GM23338 (cell line): ENCODE results near the gene NTMT1. TPM values are rescaled to one million over a fixed set of nuclear protein-coding genes. Genes with fewer than 3 reads are reported as not detected.
A peak's percentile ranks its signal among the peaks of the same experiment; 100 is the strongest.

Source experiments
- ATAC-seq: fragments of 200-7000 bp; cut with Tn5 transposase; 3 replicates; pipeline ENCODE4 v1.9.1; 2020
- DNase-seq: peaks from one replicate; pipeline ENCODE4 v3.0.0-alpha.2; 2015; ENCODE audit warnings: low spot score
- H2AFZ ChIP-seq: fragments of 200-600 bp; sonication (generic); 2 replicates; pipeline ENCODE4 v1.8.0; 2016; ENCODE audit warnings: antibody characterized with exemption, mild to moderate bottlenecking, moderate library complexity
- H3F3A ChIP-seq: fragments of 200-600 bp; sonication (generic); replicated peaks from 2 replicates; pipeline ENCODE4 v1.8.0; 2017; ENCODE audit warnings: antibody characterized with exemption, mixed run types, low read depth
- H3K27ac ChIP-seq: fragments of 200-600 bp; sonication (generic); 2 replicates; pipeline ENCODE4 v1.6.1; 2016; ENCODE audit warnings: low read depth
- H3K27me3 ChIP-seq: fragments of 200-600 bp; sonication (generic); 2 replicates; pipeline ENCODE4 v1.8.0; 2016; ENCODE audit warnings: mild to moderate bottlenecking, mixed run types, moderate library complexity; ENCODE audit not compliant: insufficient read depth
- H3K36me3 ChIP-seq: fragments of 200-600 bp; sonication (generic); 2 replicates; pipeline ENCODE4 v1.8.0; 2016; ENCODE audit warnings: mild to moderate bottlenecking; ENCODE audit not compliant: insufficient read depth
- H3K4me1 ChIP-seq: fragments of 200-600 bp; sonication (generic); 2 replicates; pipeline ENCODE4 v1.8.0; 2016; ENCODE audit warnings: mild to moderate bottlenecking, moderate library complexity; ENCODE audit not compliant: insufficient read depth
- H3K4me2 ChIP-seq: fragments of 200-600 bp; sonication (generic); 2 replicates; pipeline ENCODE4 v1.7.1; 2017; ENCODE audit warnings: mixed run types
- H3K4me3 ChIP-seq: fragments of 200-600 bp; sonication (generic); 2 replicates; pipeline ENCODE4 v1.6.1; 2016; ENCODE audit warnings: mixed run types
- H3K79me2 ChIP-seq: fragments of 200-600 bp; sonication (generic); replicated peaks from 2 replicates; pipeline ENCODE4 v1.8.0; 2017; ENCODE audit warnings: mild to moderate bottlenecking; ENCODE audit not compliant: insufficient read depth
- H3K9me2 ChIP-seq: fragments of 200-600 bp; sonication (generic); 2 replicates; pipeline ENCODE4 v1.8.0; 2017; ENCODE audit not compliant: insufficient read depth
- H4K20me1 ChIP-seq: fragments of 200-600 bp; sonication (generic); replicated peaks from 2 replicates; pipeline ENCODE4 v1.8.0; 2017; ENCODE audit warnings: mild to moderate bottlenecking; ENCODE audit not compliant: insufficient read depth
- H3K27ac Mint-ChIP-seq: 2 replicates; pipeline ENCODE4 v1.8.0; 2020; ENCODE audit warnings: inconsistent platforms, mild to moderate bottlenecking, moderate library complexity, mixed read lengths
- H3K27me3 Mint-ChIP-seq: 3 replicates; pipeline ENCODE4 v1.8.0; 2022; ENCODE audit warnings: low read depth, mild to moderate bottlenecking, moderate library complexity, mixed read lengths, inconsistent platforms; ENCODE audit not compliant: insufficient read depth, poor library complexity
- H3K36me3 Mint-ChIP-seq: 3 replicates; pipeline ENCODE4 v1.8.0; 2021; ENCODE audit warnings: low read depth, mild to moderate bottlenecking, inconsistent platforms, moderate library complexity, mixed read lengths
- H3K4me1 Mint-ChIP-seq: 3 replicates; pipeline ENCODE4 v1.8.0; 2020; ENCODE audit warnings: mild to moderate bottlenecking, inconsistent platforms, mixed read lengths
- H3K4me3 Mint-ChIP-seq: 3 replicates; pipeline ENCODE4 v1.8.0; 2021; ENCODE audit warnings: moderate library complexity, mild to moderate bottlenecking, inconsistent platforms, mixed read lengths
- H3K9me3 Mint-ChIP-seq: 3 replicates; pipeline ENCODE4 v1.8.0; 2020; ENCODE audit warnings: moderate library complexity, mild to moderate bottlenecking, inconsistent platforms, mixed read lengths
- STAT1 ChIP-seq: IDR thresholded peaks from one replicate; pipeline ENCODE4 v1.6.1; 2016; ENCODE audit warnings: antibody characterized with exemption; ENCODE audit not compliant: unreplicated experiment
- polyA plus RNA-seq: library from polyadenylated mRNA; unstranded; fragments of >200 nt; fragmentation: Nextera tagmentation; extraction: Ambion mirVana; gene quantifications from 2 replicates; pipeline ENCODE4 v1.2.1, GENCODE V29; 2016
- total RNA-seq: library from RNA; depleted of rRNA; stranded (reverse); fragments of >200 nt; shearing (Covaris generic); gene quantifications from 2 replicates; pipeline ENCODE4 v1.2.3, GENCODE V29; 2014
- TF ChIP-seq, protein P1 (sequence below): IDR thresholded peaks from 2 replicates; pipeline ENCODE4 v1.6.1; 2016; ENCODE audit warnings: antibody characterized with exemption
- TF ChIP-seq, protein P2 (sequence below): fragments of 250-450 bp; sonication (Bioruptor Pico); IDR thresholded peaks from 2 replicates; pipeline ENCODE4 v1.5.0; 2020; ENCODE audit warnings: mild to moderate bottlenecking, moderate library complexity

Gene NTMT1
- total and polyA plus RNA-seq, 2 experiments from 2014 or later, result 59.4 to 108 TPM

DNA sequence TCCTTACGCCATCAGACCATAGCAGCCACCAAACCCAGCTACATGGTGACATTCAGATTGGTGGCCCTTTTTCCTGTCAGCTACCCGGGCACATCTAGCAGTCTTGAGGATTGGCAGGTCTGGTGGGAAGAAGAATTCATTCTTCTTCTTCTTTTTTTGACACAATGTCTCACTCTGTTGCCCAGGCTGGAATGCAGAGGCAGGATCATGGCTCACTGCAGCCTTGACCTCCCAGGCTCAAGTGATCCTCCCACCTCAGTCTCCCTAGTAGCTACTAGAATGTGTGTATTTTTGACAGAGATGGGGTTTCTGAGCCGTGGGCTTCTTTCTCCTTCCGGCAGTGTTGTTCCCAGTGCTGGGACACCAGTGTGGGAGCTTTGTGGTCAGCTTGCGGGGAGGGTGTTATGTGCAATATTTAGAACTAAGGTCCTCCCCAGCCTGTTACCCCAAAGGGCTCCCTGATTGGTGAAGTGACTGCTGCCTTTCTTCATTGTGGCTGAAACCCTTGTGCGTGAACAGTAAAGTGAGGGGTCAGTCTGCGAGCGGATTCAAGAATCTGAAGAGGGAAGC is 3.4 kb downstream of the NTMT1 start (continued):
- TF ChIP-seq, protein P1, sequence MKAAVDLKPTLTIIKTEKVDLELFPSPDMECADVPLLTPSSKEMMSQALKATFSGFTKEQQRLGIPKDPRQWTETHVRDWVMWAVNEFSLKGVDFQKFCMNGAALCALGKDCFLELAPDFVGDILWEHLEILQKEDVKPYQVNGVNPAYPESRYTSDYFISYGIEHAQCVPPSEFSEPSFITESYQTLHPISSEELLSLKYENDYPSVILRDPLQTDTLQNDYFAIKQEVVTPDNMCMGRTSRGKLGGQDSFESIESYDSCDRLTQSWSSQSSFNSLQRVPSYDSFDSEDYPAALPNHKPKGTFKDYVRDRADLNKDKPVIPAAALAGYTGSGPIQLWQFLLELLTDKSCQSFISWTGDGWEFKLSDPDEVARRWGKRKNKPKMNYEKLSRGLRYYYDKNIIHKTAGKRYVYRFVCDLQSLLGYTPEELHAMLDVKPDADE, result no peak

DNA sequence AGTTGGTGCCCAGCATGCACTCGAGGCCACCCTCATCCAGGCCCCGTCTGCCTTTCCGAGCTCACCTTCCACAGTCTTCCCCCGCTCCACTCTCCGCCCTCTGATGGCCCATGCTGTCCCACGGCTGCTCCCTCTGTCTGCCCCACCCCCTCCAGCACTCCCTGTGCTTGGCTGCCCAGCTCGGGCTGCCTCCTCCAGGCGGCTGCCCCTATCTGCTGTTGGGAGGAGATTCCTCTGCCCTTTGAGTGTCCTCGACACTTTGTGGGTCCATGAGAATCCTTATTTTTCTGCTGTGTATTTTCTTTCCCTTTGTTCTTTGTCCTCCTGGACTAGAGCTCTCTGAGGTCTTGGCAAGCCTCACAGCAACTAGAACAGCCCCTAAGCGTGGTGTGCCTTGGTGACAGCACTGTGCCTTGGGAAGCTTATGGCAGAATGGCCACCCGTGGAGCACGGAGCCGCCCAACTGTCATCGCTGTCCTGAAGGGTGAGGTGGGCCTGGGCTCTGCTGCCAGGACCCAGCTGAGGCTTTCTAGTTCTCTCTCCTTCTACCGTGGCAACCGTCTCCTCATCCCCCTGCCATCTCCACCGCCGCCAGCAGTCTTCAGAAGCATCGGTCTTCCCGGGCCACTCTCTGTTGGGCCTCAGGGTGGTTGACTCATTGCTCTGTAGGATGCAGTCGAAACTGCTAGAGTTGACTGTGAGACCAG is 5.2 kb downstream of the NTMT1 start:
- Histone ChIP-seq H3K9me2 (no peaks in the 10 kb centered on the region), H3K79me2 (peaks cover 79% of the 10 kb centered on the region), H3F3A (peaks cover 2% of the 10 kb centered on the region; the same call in 1 of the 2 replicates), H2AFZ (no peak overlapping the region), H3K27ac (no peak overlapping the region), H4K20me1 (peaks cover 67% of the 10 kb centered on the region), H3K36me3 (no peaks in the 10 kb centered on the region; the same call in 1 of the 2 replicates), H3K4me3 (no peak overlapping the region), H3K4me2 (no peak overlapping the region), H3K4me1 (peaks cover 19% of the 10 kb centered on the region), H3K27me3 (no peaks in the 10 kb centered on the region)
- ATAC-seq (peak; percentile 15), DNase-seq (no peak)
- Mint-ChIP-seq H3K9me3 (no peaks in the 10 kb centered on the region), H3K27ac (peak overlapping the region; percentile 62), H3K36me3 (peaks cover 49% of the 10 kb centered on the region), H3K4me1 (peaks cover 41% of the 10 kb centered on the region), H3K4me3 (no peak overlapping the region; the same call in 2 of the 3 replicates), H3K27me3 (peaks cover 12% of the 10 kb centered on the region)
- TF ChIP-seq, protein P2, sequence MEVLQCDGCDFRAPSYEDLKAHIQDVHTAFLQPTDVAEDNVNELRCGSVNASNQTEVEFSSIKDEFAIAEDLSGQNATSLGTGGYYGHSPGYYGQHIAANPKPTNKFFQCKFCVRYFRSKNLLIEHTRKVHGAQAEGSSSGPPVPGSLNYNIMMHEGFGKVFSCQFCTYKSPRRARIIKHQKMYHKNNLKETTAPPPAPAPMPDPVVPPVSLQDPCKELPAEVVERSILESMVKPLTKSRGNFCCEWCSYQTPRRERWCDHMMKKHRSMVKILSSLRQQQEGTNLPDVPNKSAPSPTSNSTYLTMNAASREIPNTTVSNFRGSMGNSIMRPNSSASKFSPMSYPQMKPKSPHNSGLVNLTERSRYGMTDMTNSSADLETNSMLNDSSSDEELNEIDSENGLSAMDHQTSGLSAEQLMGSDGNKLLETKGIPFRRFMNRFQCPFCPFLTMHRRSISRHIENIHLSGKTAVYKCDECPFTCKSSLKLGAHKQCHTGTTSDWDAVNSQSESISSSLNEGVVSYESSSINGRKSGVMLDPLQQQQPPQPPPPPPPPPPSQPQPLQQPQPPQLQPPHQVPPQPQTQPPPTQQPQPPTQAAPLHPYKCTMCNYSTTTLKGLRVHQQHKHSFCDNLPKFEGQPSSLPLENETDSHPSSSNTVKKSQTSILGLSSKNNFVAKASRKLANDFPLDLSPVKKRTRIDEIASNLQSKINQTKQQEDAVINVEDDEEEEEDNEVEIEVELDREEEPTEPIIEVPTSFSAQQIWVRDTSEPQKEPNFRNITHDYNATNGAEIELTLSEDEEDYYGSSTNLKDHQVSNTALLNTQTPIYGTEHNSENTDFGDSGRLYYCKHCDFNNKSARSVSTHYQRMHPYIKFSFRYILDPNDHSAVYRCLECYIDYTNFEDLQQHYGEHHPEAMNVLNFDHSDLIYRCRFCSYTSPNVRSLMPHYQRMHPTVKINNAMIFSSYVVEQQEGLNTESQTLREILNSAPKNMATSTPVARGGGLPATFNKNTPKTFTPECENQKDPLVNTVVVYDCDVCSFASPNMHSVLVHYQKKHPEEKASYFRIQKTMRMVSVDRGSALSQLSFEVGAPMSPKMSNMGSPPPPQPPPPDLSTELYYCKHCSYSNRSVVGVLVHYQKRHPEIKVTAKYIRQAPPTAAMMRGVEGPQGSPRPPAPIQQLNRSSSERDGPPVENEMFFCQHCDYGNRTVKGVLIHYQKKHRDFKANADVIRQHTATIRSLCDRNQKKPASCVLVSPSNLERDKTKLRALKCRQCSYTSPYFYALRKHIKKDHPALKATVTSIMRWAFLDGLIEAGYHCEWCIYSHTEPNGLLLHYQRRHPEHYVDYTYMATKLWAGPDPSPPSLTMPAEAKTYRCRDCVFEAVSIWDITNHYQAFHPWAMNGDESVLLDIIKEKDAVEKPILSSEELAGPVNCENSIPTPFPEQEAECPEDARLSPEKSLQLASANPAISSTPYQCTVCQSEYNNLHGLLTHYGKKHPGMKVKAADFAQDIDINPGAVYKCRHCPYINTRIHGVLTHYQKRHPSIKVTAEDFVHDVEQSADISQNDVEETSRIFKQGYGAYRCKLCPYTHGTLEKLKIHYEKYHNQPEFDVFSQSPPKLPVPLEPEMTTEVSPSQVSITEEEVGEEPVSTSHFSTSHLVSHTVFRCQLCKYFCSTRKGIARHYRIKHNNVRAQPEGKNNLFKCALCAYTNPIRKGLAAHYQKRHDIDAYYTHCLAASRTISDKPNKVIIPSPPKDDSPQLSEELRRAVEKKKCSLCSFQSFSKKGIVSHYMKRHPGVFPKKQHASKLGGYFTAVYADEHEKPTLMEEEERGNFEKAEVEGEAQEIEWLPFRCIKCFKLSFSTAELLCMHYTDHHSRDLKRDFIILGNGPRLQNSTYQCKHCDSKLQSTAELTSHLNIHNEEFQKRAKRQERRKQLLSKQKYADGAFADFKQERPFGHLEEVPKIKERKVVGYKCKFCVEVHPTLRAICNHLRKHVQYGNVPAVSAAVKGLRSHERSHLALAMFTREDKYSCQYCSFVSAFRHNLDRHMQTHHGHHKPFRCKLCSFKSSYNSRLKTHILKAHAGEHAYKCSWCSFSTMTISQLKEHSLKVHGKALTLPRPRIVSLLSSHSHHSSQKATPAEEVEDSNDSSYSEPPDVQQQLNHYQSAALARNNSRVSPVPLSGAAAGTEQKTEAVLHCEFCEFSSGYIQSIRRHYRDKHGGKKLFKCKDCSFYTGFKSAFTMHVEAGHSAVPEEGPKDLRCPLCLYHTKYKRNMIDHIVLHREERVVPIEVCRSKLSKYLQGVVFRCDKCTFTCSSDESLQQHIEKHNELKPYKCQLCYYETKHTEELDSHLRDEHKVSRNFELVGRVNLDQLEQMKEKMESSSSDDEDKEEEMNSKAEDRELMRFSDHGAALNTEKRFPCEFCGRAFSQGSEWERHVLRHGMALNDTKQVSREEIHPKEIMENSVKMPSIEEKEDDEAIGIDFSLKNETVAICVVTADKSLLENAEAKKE (CRISPR knock-in tag), result no peak
- TF ChIP-seq STAT1, result no peak
